ENCODE data around the gene OGA. TPM values are rescaled to one million over a fixed set of nuclear protein-coding genes. Genes with fewer than 3 reads are reported as not detected.

Gene OGA
- total and polyA plus RNA-seq, 2 experiments from 2014 or later = 46.1 to 76.8 TPM

GRCh38 chr10:101752241-101752640 is 66.0 kb downstream of the OGA start:
- no peak overlapping the region for H3K4me3 ChIP-seq
- no peaks in the 10 kb centered on the region for H3K4me1 ChIP-seq (ENCODE audit: insufficient read depth)
- WGBS (ENCODE audit: low lambda C conversion rate, missing lambda C conversion rate) = 95% methylated on average over 3 of the region's 3 CpGs
- TF ChIP-seq EZH2phosphoT487 (IDR thresholded peaks at IDR 0.05; ENCODE audit: low read depth, severe bottlenecking, unreplicated experiment) (no peak), EZH2 (IDR thresholded peaks at IDR 0.05; ENCODE audit: borderline replicate concordance) (no peak)
- TF ChIP-seq, protein P1, sequence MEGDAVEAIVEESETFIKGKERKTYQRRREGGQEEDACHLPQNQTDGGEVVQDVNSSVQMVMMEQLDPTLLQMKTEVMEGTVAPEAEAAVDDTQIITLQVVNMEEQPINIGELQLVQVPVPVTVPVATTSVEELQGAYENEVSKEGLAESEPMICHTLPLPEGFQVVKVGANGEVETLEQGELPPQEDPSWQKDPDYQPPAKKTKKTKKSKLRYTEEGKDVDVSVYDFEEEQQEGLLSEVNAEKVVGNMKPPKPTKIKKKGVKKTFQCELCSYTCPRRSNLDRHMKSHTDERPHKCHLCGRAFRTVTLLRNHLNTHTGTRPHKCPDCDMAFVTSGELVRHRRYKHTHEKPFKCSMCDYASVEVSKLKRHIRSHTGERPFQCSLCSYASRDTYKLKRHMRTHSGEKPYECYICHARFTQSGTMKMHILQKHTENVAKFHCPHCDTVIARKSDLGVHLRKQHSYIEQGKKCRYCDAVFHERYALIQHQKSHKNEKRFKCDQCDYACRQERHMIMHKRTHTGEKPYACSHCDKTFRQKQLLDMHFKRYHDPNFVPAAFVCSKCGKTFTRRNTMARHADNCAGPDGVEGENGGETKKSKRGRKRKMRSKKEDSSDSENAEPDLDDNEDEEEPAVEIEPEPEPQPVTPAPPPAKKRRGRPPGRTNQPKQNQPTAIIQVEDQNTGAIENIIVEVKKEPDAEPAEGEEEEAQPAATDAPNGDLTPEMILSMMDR (IDR thresholded peaks at IDR 0.05; ENCODE audit: poor library complexity) = no peak
- no peak overlapping the region for H2AFZ ChIP-seq
- H3K9me3 ChIP-seq (ENCODE audit: low read depth) = no peaks in the 10 kb centered on the region
- H3K27me3 ChIP-seq = no peaks in the 10 kb centered on the region
- no peaks in the 10 kb centered on the region for H4K20me1 ChIP-seq (ENCODE audit: insufficient read depth, poor library complexity, severe bottlenecking)
- no peak for DNase-seq (ENCODE audit: low spot score)
- H3K27ac ChIP-seq = no peak overlapping the region
- H3K36me3 ChIP-seq (replicated peaks; ENCODE audit: insufficient read depth, low read depth) = no peaks in the 10 kb centered on the region
- H3K9me2 ChIP-seq (replicated peaks; ENCODE audit: insufficient read depth) = no peaks in the 10 kb centered on the region
- no peak overlapping the region for H3K4me2 ChIP-seq
- H3K79me2 ChIP-seq = no peaks in the 10 kb centered on the region

- Histone ChIP-seq H3K9me2 (replicated peaks; ENCODE audit: insufficient read depth) (no peaks in the 10 kb centered on the region), H3K9me3 (ENCODE audit: low read depth) (no peaks in the 10 kb centered on the region), H2AFZ (no peak overlapping the region), H4K20me1 (ENCODE audit: insufficient read depth, poor library complexity, severe bottlenecking) (no peaks in the 10 kb centered on the region), H3K27me3 (no peaks in the 10 kb centered on the region), H3K4me1 (ENCODE audit: insufficient read depth) (peaks cover 11% of the 10 kb centered on the region), H3K27ac (peak overlapping the region; percentile 13), H3K4me2 (no peak overlapping the region), H3K79me2 (no peaks in the 10 kb centered on the region), H3K4me3 (no peak overlapping the region), H3K36me3 (replicated peaks; ENCODE audit: insufficient read depth, low read depth) (no peaks in the 10 kb centered on the region)
- WGBS (ENCODE audit: low lambda C conversion rate, missing lambda C conversion rate) = 45% methylated on average over 19 of the region's 19 CpGs
- TF ChIP-seq EZH2 (IDR thresholded peaks at IDR 0.05; ENCODE audit: borderline replicate concordance) = no peak
- TF ChIP-seq EZH2phosphoT487 (IDR thresholded peaks at IDR 0.05; ENCODE audit: low read depth, severe bottlenecking, unreplicated experiment) = no peak
- TF ChIP-seq, protein P1 (IDR thresholded peaks at IDR 0.05; ENCODE audit: poor library complexity) = no peak
- DNase-seq (ENCODE audit: low spot score) = no peak
Measured at GRCh38 chr10:101749047-101750016, 68.9 kb downstream of the OGA start.

DNA sequence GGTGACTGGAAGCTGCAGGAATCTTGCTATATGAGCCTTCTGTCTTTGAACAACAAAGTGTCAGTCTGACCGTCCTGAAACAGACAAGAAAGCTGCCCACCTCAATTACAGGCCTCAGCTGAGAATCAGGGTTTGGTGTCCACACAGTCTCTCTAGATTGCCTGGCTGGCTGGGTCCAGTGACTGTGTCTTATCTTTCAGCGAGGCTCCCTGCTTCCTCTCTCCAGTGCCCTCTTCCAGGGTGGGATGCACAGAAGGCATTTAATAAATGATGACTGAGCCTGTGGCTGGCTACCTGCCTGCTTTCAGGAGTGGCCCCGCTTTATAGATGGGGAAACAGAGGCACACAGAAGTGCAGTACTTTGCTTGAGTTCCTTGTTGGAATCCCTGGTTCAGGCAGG is 69.7 kb downstream of the OGA start:
- WGBS (ENCODE audit: low lambda C conversion rate, missing lambda C conversion rate) = 68% methylated on average over 3 of the region's 3 CpGs
- DNase-seq (ENCODE audit: low spot score) = no peak
- Histone ChIP-seq H3K9me3 (ENCODE audit: low read depth) (no peaks in the 10 kb centered on the region), H3K27ac (no peak overlapping the region), H3K4me2 (no peak overlapping the region), H3K36me3 (replicated peaks; ENCODE audit: insufficient read depth, low read depth) (no peaks in the 10 kb centered on the region), H3K4me1 (ENCODE audit: insufficient read depth) (peaks cover 11% of the 10 kb centered on the region), H3K79me2 (no peaks in the 10 kb centered on the region), H2AFZ (no peak overlapping the region), H3K9me2 (replicated peaks; ENCODE audit: insufficient read depth) (no peaks in the 10 kb centered on the region), H3K4me3 (no peak overlapping the region), H4K20me1 (ENCODE audit: insufficient read depth, poor library complexity, severe bottlenecking) (no peaks in the 10 kb centered on the region), H3K27me3 (no peaks in the 10 kb centered on the region)
- TF ChIP-seq EZH2 (IDR thresholded peaks at IDR 0.05; ENCODE audit: borderline replicate concordance) (no peak), EZH2phosphoT487 (IDR thresholded peaks at IDR 0.05; ENCODE audit: low read depth, severe bottlenecking, unreplicated experiment) (no peak)
- TF ChIP-seq, protein P1 (IDR thresholded peaks at IDR 0.05; ENCODE audit: poor library complexity) = no peak
